Stimulated activated CD4-positive, alpha-beta T cell treated with anti-CD3 and anti-CD28 coated beads, Interleukin-4, amount 100 ng/mL, for 4 hours (primary cell): ENCODE results near the gene TUBD1.
A peak's percentile ranks its signal among the peaks of the same experiment; 100 is the strongest.
"Not testable (repeated sequence)": the region's sequence is repeated elsewhere in the genome, so short reads cannot be mapped to it uniquely, and the experiment has no call there.

Source experiments
- DNase-seq, 2 experiments: peaks; one replicate each; pipeline ENCODE4 v3.0.0-alpha.2; 2020

Gene TUBD1

DNA sequence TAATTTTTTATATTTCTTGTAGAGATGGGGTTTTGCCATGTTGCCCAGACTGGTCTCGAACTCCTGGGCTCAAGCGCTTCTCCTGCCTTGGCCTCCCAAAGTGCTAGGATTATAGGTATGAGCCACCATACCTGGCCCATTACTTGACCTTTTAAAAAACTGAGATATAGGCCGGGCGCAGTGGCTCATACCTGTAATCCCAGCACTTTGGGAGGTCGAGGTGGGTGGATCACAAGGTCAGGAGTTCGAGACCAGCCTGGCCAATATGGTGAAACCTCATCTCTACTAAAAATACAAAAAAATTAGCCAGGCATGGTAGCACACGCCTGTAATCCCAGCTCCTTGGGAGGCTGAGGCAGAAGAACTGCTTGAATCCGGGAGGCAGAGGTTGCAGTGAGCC is 19.3 kb downstream of the TUBD1 start:
- not testable (repeated sequence) for DNase-seq

DNA sequence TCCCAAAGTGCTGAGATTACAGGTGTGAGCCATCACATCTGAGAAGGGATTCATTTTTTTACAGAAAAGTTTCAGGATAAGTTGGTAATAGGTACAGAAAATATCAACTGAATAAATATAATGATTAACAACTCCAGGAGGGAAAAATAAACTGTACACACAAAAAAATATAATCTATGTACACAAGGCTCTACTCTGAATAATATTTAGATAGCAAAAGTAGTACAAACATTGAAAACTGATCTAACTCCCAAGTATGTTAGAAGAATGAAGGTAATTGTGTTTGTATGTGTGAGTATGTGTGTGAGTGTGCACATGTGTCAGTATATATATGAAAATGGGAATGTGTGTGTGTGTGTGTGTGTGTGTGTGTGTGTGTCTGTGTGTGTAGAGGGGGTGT is 20.4 kb downstream of the TUBD1 start:
- no peak for DNase-seq

DNA sequence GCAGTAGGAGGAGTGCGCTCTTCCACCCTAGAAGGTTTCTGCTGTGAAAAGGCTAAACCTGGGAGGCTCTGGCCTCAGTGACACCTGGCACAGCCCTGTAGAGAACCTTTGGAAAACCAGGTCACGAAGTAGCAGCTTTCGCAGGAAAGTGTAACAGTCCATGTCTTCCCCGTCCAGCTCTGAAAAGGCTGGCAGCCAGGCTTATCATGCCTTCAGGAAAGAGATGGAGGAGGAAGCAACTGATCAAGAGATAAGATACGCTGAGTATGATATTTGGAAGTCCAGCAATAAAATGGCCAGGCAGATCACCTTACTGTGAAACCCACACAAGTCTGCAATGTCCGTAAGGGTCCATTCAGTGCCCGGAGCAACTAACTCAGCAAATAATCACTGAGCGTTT is 22.3 kb downstream of the TUBD1 start:
- DNase-seq: no peak

DNA sequence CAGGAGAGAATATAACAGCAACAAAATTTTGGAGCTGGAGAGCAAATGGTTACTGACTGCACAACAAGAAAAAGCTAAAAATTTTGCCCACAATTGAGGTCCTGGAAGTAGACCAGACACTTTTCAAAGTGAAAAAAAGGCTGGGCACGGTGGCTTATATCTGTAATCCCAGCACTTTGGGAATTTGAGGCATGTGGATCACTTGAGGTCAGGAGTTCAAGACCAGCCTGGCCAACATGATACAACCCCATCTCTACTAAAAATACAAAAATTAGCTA is 22.9 kb downstream of the TUBD1 start:
- DNase-seq: no peak

DNA sequence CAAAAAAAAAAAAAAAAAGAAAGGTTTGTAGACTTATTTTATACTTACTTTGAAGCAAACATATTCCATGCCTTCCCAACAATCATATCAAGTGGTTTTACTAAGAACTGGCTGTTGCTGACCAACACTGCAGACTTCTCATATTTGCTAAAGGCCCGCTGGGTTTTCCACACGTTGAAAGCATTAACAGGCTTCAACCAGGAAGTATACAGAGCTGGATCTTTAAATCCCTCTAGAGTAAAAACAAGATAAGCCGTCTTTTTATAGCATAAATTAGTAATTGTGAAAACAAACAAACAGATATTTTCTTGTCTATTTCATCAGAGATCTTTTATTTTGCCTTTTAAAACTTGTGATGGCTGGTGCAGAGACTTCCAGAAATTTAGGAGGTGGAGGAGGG is 29.1 kb downstream of the TUBD1 start:
- no peak for DNase-seq

DNA sequence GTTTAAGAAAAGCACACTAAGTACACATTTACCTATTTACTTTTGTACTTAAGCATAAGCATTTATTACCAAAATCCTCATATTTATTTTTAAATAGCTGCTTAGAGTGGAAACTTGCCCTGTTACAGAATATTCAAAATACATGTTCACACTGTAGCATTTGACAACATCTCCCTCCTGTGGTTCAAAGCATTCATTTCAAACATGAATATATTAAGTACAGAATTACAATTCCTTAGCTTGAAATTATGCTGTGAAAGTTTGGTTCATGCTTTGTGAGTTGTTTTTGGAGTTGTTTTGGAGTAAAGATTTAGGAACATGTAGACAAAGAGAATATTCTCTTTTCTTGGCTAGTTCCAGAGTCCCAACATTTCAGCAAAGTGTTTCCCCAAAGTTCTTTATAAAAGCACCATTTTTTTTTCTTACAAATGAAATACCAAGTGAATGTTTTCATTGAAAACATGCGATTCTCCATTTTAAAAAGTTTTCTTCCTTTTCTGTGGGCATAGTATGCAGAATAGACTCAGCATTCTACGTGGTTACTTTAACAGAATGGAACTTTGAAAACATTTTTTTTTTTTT is 33.2 kb downstream of the TUBD1 start:
- no peak for DNase-seq

DNA sequence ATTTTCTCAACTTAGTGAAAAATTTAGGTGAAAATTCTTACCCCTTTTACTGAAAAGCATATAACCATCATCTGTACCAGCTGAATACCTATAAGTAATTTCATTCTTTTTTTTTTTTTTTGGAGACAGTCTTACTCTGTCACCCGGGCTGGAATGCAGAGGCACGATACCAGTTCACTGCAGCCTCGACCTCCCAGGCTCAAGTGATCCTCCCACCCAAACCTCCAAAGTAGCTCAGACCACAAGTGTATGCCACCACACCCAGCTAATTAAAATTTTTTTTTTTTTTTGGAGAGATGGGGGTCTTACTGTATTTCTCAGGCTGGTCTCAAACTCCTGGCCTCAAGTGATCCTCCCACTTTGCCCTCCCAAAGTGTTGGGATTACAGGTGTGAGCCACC is 33.8 kb downstream of the TUBD1 start:
- DNase-seq: no peak

DNA sequence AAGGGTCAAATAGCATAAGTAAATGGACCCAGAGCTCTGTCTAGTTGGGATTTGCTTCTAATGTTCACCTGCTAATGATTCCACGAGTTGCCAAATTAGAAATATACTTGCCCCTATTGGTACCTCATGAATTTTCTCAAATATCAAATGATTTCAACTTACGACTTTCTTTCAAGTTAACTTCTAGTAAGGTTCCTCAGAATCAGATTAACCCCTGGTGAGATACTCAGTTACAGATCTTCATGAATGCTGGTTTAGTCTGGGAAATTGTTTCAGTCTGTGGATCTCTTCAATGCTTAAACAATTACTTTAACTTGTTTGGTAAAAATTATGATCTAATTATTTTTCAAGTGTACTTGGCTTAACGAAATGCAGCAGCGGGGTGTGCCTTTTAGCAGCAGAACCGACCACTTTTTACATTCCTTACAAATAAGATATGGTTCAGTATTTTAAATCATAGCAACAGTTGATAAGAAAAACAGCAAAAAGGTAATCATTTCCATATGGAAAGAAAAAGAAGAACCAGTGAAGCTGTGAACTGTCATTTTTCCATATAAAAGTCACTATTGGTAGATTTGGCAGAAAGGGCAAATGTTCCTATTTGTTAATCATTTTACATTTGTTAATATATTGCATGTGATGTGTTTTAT is 34.5 kb downstream of the TUBD1 start:
- DNase-seq: no peak

DNA sequence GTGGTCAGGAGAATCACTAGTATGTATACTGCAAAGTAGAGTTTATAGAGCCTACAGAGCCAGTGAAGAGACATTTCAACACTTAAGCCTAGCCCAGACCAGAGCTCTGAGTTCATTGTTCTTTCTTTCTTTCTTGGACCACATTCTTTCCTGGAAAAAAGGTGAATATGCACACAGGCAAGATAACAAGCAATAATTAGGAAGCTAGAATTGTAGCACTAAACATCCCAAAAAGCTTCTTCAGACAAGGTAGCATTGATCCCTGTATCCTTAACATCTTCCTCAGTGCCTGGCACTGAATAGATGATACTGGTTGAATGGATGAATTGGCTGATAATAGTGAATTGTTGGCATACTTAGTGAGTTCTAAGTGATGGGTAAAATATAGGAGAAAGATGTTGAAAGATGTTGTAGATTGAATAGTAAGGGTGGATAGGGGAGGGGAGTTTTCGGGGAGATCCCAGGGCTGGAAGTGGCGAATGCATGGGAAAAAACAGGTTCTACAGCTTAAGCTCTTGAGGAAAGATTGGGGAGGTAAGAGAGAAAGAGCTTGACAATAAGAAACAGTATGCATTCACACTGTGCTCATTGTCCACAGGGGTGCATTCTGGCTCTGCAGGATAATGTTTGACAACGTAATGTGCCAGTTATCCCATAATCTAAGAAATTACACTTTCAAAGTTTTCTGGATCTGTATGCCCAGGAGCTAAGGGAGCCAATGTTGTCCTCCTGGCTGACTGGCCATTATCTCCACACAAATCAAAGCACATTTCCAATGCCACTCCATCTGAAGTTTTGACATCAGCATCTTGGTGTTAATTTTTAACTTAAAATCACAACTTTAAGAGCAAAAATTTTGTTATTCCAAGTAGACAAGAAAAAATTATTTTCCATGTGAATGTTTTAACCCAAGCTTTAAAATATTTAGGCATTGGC is 35.6 kb downstream of the TUBD1 start:
- no peak for DNase-seq

DNA sequence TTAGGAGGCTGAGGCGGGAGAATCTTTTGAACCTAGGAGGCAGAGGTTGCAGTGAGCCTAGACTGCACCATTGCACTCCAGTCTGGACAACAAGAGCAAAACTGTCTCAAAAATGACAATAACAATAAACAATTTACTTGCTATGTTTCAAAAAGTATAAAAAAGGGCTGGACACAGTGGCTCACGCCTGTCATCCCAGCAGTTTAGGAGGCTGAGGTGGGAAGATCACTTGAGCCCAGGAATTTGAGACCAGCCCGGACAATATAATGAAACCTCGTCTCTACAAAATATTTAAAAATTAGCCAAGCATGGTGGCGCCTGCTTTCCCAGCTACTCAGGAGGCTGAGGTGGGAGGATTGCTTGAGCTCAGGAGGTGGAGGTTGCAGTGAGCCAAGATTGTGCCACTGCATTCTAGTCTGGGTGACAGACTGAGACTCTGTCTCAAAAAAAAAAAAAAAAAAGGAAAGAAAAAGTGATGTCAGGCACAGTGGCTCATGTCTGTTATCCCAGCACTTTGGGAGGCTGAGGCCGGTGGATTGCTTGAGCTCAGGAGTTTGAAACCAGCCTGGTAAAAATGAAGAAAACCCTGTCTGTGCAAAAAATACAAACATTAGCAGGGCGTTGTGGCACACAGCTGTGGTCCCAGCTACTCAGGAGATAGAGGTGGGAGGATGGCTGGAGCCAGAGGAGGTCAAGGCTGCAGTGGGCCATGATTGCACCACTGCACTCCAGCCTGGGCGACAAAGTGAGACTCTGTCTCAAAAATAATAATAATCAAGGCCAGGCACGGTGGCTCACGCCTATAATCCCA is 38.6 kb downstream of the TUBD1 start:
- DNase-seq: not testable (repeated sequence)

DNA sequence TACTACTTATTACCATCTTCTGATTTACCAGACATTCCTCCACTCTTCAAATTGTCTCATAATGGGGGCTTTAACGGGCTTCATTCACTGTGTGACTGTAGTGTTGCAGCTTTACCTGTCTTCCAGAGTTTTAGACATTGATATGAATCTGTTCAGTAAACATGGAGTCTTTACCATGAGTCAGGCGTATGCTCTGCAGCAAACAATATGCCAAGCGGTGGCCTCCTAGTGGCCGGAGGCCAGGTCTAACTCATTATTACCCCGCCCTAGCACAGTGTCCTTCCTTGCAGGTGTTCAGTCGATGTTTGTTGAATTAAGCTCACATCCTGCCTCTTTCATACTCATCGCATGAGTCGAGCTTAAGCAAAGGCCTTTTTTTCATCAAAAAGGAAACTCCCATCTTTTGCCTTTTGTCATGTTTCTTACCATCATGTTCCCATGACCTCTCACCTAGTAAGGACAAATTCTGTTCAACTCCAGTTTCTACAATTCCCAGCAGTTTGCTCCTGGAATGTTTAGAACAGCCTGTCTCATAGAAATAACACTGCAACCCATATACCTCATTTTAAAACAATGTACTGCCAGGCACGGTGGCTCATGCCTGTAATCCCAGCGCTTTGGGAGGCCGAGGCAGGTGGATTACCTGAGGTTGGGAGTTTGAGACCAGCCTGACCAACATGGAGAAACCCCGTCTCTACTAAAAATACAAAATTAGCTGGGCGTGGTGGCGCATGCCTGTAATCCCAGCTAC is 39.4 kb downstream of the TUBD1 start:
- peak; percentile 50 to 65 for DNase-seq

DNA sequence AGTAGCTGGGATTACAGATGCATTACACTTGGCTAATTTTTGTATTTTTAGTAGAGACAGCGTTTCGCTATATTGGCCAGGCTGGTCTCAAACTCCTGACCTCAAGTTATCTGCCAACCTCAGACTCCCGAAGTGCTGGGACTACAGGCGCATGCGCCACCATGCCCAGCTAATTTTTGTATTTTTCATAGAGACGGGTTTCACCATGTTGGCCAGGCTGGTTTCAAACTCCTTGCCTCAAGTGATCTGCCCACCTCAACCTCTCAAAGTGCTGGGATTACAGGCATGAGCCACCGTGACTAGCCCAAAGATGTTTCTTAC is 39.9 kb downstream of the TUBD1 start:
- not testable (repeated sequence) for DNase-seq

DNA sequence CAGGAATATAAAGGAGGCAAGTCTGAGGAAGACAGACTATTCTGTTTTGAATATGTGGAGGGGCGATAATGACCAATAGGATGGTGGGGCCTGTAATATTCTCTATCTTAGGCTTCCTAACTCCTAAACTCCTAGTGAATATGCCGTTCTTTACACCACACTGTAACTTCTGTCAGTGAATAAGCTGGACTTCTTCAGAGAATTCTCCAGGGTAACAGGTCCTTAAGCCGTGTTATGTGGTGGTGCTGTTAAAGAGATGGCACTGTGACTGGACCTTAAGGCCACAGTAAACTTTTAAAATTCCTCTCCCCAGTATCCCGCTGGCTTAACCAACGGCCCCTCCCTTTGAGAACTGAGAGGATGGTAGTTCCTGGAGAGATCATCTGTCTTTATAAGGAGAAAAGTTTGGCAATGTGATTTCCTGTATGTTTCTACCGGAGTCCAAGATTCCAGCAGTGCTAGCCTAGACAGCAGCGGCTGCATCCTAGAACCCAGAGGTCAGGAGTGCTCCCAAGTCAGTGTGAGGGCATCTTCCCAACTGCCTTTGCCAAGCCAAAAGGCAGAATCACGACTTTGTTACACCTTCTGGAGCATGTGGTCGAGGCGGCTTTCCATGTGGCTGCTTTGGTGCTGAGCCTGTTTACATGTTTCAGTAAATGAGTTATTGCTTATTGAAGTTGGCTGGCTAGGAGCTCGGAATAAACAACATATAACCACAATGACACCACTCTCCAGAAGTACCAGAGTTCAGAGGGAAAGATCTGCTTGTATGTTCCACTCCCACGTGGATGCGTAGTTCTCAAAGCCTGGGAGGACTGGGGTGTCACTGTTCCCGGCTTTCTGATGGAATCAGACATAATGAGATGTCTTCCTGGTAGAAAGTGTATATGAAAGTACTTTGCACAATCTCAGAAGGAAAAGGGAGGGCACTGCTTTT is 41.0 kb downstream of the TUBD1 start:
- DNase-seq: no peak

DNA sequence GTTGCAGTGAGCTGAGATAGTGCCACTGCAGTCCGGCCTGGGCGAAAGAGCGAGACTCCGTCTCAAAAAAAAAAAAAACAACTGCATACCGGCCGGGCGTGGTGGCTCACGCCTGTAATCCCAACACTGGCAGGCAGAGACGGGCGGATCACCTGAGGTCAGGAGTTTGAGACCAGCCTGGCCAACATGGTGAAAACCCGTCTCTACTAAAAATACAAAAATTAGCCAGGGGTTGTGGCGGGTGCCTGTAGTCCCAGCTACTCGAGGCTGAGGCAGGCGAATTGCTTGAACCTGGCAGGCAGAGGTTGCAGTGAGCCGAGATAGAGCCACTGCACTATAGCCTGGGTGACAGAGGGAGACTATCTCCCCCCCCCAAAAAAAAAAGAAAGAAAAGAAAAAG is 42.4 kb downstream of the TUBD1 start:
- not testable (repeated sequence) for DNase-seq

DNA sequence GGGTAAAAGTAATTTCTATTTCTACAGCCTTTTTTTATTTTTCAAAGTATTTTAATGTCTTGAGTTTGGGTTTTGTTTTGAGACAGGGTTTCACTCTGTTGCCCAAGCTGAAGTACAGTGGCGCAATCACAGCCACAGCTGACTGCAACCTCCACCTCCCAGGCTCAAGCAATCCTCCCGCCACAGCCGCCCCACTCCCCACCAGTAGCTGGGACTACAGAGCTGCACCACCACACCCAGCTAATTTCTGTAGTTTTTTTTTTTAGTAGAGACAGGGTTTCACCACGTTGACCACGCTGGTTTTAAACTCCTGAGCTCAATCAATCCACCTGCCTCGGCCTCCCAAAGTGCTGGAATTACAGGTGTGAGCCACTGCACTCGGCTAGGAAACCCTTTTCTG is 44.0 kb downstream of the TUBD1 start:
- no peak for DNase-seq

DNA sequence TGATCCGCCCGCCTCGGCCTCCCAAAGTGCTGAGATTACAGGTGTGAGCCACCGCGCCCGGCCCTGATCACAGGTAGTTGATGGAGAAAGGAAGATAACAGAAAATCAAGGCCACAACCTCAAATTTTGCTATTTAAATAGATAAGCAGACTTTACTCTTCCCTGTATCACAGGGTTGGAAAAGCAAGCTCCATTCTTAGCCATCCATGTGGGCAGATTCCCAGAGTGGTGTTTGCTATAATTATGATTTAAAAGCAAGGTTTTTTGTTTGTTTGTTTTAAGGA is 44.4 kb downstream of the TUBD1 start:
- DNase-seq: no peak

DNA sequence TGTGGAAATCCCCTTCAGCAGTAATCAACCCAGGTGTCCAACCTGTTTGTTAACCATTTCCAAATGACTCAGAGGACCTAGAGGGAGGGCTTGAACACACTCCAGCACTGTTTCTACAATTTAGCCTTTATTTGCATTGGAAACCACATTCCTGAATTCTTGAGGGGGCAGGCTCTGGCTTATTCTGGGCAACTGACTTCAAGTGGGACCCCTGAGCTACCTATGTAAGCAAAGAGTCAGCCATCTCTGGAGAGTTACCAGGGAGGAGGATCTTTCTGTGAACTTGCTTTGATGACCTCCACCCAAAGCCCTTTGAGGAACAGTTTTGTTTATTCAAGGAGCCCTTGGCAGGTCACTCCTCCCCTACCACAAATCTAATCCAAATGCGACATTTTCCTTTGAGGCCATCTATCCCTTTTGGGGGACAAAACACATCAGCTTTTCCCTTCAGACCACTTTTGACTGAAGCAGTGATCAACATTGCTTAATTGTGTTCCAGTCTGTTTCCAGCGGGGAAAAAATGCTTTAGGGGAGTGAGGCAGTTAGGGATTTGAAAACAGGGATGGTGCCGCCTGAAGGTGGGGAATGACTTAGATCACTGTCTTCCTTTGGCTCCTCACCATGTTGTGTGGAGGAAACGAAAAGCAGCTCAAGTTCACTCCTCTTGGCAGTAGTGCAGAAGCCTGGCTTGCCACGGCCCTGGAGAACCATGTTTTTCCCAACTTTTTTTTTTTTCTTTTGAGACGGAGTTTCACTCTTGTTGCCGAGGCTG is 46.2 kb downstream of the TUBD1 start:
- peak in 1 of 2 experiments; percentile 34 for DNase-seq

DNA sequence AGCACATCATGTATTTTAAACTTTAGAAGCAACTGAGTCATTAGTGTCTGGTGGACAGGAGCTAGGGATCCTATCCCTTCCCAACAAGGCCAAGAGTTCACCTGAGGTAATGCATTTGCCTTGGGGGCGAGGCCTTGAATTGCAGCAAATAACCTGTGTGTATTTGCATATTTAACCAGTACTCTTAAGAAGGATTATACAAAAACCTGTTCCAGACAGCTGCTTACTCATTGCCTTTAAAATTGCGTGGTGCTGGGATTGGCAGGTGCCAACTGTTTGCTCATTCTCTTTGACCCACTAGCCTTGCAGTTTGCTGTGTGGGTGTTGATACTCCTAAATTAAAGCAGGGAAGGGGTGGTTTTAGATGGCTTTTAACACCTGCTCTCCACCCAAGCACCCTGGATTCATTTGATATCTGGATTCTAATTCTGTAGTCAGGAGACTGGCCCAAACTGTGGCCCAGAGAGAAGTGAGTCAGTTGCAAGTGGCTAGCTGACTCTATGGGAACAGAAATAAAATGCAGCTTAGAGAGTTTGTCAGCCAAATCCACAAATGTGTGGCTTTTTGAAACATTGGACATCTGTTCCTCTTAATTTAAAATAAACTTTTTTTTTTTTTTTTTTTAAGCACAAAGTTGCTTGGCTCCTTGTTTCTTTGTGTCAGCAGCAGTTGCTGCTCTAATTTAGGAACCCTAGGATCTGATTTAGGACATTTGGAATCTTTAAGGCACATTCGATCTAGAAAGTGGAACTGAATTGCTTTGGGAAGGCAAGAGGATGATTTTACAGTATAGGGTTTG is 46.9 kb downstream of the TUBD1 start:
- DNase-seq: peak in 1 of 2 experiments; percentile 59

DNA sequence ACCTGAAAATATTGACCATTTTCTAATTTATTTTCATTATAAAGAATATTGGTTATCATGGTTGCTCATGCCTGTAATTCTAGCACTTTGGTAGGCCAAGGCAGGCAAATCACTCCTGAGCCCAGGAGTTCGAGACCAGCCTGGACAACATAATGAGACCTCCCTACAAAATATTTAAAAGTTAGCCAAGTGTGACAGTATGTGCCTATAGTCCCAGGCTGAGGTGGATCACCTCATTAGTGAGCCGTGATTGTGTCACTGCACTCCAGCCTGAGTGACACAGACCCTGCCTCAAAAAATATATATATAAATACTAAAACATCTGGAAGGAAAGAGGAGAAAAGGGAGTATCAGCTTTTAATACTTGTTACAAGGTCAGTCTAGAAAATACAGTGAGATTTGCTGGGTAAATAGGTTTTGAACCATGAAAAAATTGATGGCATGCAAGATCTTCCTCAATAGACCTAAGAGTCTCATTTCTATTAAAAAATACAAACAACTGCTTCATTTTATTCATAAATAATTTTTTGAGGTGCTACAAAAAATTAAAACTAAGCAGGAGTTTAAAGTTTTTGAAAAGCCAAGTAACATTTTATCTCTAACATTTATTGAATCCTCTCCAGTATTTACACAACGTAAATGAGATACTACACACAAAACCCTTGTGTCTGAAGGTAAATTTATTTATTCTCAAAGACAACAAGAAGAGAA is 47.7 kb downstream of the TUBD1 start:
- DNase-seq: no peak
